WTC11 (cell line): Measurements from ENCODE around the gene NEURL3. TPM values are rescaled to one million over a fixed set of nuclear protein-coding genes. Genes with fewer than 3 reads are reported as not detected.

Experiments
- ATAC-seq: fragments of 200-7000 bp; cut with Tn5 transposase; 2 replicates; pipeline ENCODE4 v1.10.0; 2021; ENCODE audit warnings: mild to moderate bottlenecking, moderate library complexity
- CTCF ChIA-PET: fragments of 300-600 bp; sonication (Branson Sonifier 250); formaldehyde crosslinking; loops from one replicate; lab custom pipeline; 2021; ENCODE audit warnings: antibody characterized with exemption; lab: Charles Lee
- POLR2A ChIA-PET: fragments of 350-600 bp; sonication (Branson Sonifier 250); formaldehyde crosslinking; loops from one replicate; lab custom pipeline; 2021; ENCODE audit warnings: antibody characterized with exemption; lab: Charles Lee
- DNase-seq: peaks from one replicate; pipeline ENCODE4 v3.0.0; 2021; ENCODE audit warnings: low spot score
- H3K27ac Mint-ChIP-seq: 2 replicates; pipeline ENCODE4 v1.8.0; 2021; ENCODE audit warnings: mixed read lengths
- H3K27me3 Mint-ChIP-seq: 2 replicates; pipeline ENCODE4 v1.8.0; 2021; ENCODE audit warnings: low read depth, mild to moderate bottlenecking, moderate library complexity, mixed read lengths
- H3K36me3 Mint-ChIP-seq: 2 replicates; pipeline ENCODE4 v1.8.0; 2021; ENCODE audit warnings: mixed read lengths
- H3K4me1 Mint-ChIP-seq: 2 replicates; pipeline ENCODE4 v1.8.0; 2022; ENCODE audit warnings: mixed read lengths
- H3K4me3 Mint-ChIP-seq: 2 replicates; pipeline ENCODE4 v1.8.0; 2021; ENCODE audit warnings: mild to moderate bottlenecking, moderate library complexity, mixed read lengths
- H3K9me3 Mint-ChIP-seq: 2 replicates; pipeline ENCODE4 v1.8.0; 2021; ENCODE audit warnings: mixed read lengths
- AFF4 ChIP-seq: sonication (generic); formaldehyde crosslinking; IDR thresholded peaks from 2 replicates; pipeline ENCODE4 v1.8.1; 2023; ENCODE audit warnings: mild to moderate bottlenecking, missing genetic modification reagents, borderline replicate concordance
- ATF1 ChIP-seq: sonication (generic); formaldehyde crosslinking; IDR thresholded peaks from 2 replicates; pipeline ENCODE4 v1.8.1; 2023; ENCODE audit warnings: mild to moderate bottlenecking, moderate library complexity, missing genetic modification reagents
- CREM ChIP-seq: sonication (generic); formaldehyde crosslinking; IDR thresholded peaks from 2 replicates; pipeline ENCODE4 v1.8.1; 2022; ENCODE audit warnings: mild to moderate bottlenecking, missing genetic modification reagents, moderate library complexity
- FOXP1 ChIP-seq: sonication (generic); formaldehyde crosslinking; IDR thresholded peaks from 2 replicates; pipeline ENCODE4 v1.8.0; 2022; ENCODE audit warnings: missing genetic modification reagents, mild to moderate bottlenecking, moderate library complexity, borderline replicate concordance
- GRHL2 ChIP-seq: fragments of 250-450 bp; sonication (Bioruptor Pico); IDR thresholded peaks from 2 replicates; pipeline ENCODE4 v1.8.0; 2022; ENCODE audit warnings: mild to moderate bottlenecking, moderate library complexity; ENCODE audit not compliant: insufficient replicate concordance, severe bottlenecking
- GTF2I ChIP-seq: fragments of 250-450 bp; sonication (Bioruptor Pico); conservative IDR thresholded peaks from 2 replicates; pipeline ENCODE4 v1.4.0; 2021; ENCODE audit warnings: mild to moderate bottlenecking
- HMGXB4 ChIP-seq: sonication (generic); formaldehyde crosslinking; IDR thresholded peaks from 2 replicates; pipeline ENCODE4 v1.8.1; 2023; ENCODE audit warnings: mild to moderate bottlenecking, moderate library complexity, missing genetic modification reagents
- IRF2 ChIP-seq: sonication (generic); formaldehyde crosslinking; IDR thresholded peaks from 2 replicates; pipeline ENCODE4 v1.8.0; 2022; ENCODE audit warnings: low read depth, missing genetic modification reagents, borderline replicate concordance
- NR2C2 ChIP-seq: sonication (generic); formaldehyde crosslinking; IDR thresholded peaks from 2 replicates; pipeline ENCODE4 v1.8.0; 2022; ENCODE audit warnings: mild to moderate bottlenecking, missing genetic modification reagents
- NR3C1 ChIP-seq: sonication (generic); formaldehyde crosslinking; conservative IDR thresholded peaks from 2 replicates; pipeline ENCODE4 v1.8.1; 2023; ENCODE audit warnings: low read depth, mild to moderate bottlenecking, missing genetic modification reagents
- SMAD3 ChIP-seq: sonication (generic); formaldehyde crosslinking; IDR thresholded peaks from 2 replicates; pipeline ENCODE4 v1.8.0; 2022; ENCODE audit warnings: missing genetic modification reagents, mild to moderate bottlenecking, borderline replicate concordance
- TCF7 ChIP-seq: sonication (generic); formaldehyde crosslinking; IDR thresholded peaks from 2 replicates; pipeline ENCODE4 v1.8.0; 2022; ENCODE audit warnings: mild to moderate bottlenecking, low read depth, missing genetic modification reagents, moderate library complexity
- total RNA-seq: library from RNA; stranded (reverse); gene quantifications from 3 replicates; pipeline ENCODE4 v1.2.3, GENCODE V29; 2021
- TF ChIP-seq, protein P1 (sequence below): sonication (generic); formaldehyde crosslinking; IDR thresholded peaks from 2 replicates; pipeline ENCODE4 v1.8.0; 2023; ENCODE audit warnings: missing genetic modification reagents
- TF ChIP-seq, protein P2 (sequence below): sonication (generic); formaldehyde crosslinking; IDR thresholded peaks from 2 replicates; pipeline ENCODE4 v1.8.1; 2023; ENCODE audit warnings: mild to moderate bottlenecking, missing genetic modification reagents

The NEURL3 gene
- total RNA-seq, 1 experiment from 2014 or later = not detected

DNA sequence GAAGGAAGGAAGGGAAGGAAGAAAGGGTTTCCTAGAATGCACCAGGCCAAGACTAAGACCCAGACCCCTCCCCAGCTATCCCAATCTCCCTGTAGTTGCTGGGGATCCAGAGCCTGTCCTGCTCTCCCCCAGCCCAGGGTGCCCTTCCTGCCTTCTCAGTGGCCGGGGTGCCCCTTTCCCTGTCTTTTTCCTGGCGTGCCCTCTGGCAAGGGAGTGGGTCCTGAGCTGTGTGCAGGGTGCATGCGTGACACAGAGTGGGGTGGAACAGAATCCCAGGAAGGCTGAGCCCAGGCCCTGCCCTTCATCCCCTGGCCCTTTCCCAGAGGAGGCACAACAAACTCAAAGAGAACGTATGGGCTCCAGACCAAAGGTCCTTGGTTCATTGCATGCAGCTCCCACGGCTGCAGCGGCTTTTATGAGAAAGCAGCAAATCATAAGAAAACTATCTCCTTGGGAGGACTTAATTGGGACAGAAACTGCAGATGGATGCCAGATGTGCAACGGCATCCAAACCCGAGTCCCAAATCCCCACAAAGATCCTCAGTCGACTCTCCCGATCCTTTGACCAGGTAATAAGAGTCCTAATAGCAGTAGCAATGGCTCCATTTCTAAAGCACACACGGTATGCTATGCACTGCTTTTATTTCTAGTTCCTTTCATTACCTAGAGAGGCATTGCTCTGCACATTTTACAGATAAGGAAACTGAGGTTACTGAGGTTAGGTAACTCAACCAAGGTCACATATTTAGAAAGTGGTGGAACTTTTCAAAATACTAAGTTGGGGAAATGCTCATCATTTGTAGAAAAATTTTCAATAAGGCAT is 18.7 kb upstream of the NEURL3 start:
- H3K36me3 Mint-ChIP-seq = no peaks in the 10 kb centered on the region

More for the DNA sequence above, 18.7 kb upstream of the NEURL3 start:
- no peak for ATAC-seq
- H3K9me3 Mint-ChIP-seq = no peaks in the 10 kb centered on the region
- TF ChIP-seq HMGXB4 (CRISPR knock-in tag) (no peak), CREM (CRISPR knock-in tag) (no peak), SMAD3 (CRISPR knock-in tag) (no peak), ATF1 (CRISPR knock-in tag) (no peak), FOXP1 (CRISPR knock-in tag) (no peak), GRHL2 (CRISPR knock-in tag) (no peak), TCF7 (CRISPR knock-in tag) (no peak), GTF2I (CRISPR knock-in tag) (no peak), NR2C2 (no peak), AFF4 (CRISPR knock-in tag) (no peak), NR3C1 (CRISPR knock-in tag) (no peak), IRF2 (no peak)
- TF ChIP-seq, protein P1, sequence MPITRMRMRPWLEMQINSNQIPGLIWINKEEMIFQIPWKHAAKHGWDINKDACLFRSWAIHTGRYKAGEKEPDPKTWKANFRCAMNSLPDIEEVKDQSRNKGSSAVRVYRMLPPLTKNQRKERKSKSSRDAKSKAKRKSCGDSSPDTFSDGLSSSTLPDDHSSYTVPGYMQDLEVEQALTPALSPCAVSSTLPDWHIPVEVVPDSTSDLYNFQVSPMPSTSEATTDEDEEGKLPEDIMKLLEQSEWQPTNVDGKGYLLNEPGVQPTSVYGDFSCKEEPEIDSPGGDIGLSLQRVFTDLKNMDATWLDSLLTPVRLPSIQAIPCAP (CRISPR knock-in tag) = no peak
- TF ChIP-seq, protein P2, sequence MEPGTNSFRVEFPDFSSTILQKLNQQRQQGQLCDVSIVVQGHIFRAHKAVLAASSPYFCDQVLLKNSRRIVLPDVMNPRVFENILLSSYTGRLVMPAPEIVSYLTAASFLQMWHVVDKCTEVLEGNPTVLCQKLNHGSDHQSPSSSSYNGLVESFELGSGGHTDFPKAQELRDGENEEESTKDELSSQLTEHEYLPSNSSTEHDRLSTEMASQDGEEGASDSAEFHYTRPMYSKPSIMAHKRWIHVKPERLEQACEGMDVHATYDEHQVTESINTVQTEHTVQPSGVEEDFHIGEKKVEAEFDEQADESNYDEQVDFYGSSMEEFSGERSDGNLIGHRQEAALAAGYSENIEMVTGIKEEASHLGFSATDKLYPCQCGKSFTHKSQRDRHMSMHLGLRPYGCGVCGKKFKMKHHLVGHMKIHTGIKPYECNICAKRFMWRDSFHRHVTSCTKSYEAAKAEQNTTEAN (CRISPR knock-in tag) = no peak
- TF ChIP-seq, all 79 proteins: peak for 0
- POLR2A ChIA-PET = interaction anchor here (0.7 kb wide), 1 partner anchor 201 kb away, joined by 3 read pairs; no protein-coding TSS in a partner anchor
- no peak overlapping the region for H3K4me3 Mint-ChIP-seq
- peaks cover 18% of the 10 kb centered on the region for H3K27me3 Mint-ChIP-seq
- H3K4me1 Mint-ChIP-seq = peaks cover 17% of the 10 kb centered on the region
- H3K27ac Mint-ChIP-seq = no peak overlapping the region
- CTCF ChIA-PET = no interaction called here
- DNase-seq = no peak
